Measurements from ENCODE around the gene KCNQ1OT1. TPM values are rescaled to one million over a fixed set of nuclear protein-coding genes. Genes with fewer than 3 reads are reported as not detected.

KCNQ1OT1 gene
- total and polyA plus RNA-seq, 8 donors: under 0.01 to 15.1 (median 2.3) TPM

DNA sequence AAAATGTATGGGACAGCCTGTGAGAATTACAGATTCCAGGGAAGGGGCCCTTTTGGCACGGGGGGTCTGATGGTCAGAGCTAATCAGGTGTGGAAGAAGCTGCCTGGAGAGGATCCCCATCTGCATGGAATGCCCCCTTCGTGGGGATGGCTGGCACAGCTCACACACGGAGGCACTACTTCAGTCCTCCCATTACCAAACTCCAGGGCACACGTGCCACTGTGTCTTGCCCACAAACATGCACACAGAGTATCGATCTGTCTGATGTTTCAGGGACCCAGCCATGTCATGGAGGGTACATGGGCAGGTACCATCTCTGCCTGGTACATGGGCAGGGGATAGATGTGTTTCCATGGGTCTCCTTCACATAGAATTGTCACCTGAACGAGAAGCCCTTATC lies 14.7 kb downstream of the KCNQ1OT1 start:
- WGBS, 5 donors: 73 to 84% (median 80%) methylated on average over 6 of the region's 6 CpGs

DNA sequence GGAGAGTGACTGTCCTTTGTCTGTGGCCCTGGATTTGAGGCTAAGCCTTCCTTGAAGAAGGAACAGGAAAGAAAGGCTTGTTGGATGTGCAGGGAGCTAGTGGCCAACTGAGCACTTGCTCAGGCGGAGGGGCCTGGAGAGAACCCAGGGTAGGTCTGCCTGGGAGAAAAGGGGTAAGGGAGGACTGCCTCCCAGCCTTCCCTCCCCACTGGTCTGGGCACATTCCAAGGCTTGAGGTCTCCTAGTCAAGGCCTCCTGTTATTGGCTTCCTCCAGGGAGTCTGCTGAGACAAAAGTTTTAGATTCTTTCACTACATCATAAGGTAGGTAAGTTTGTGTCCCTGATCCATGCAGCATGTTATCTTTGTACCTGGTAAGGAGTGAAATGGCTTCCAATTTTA lies 15.2 kb downstream of the KCNQ1OT1 start:
- 94 to 100% (median 97%) methylated on average over 1 of the region's 1 CpG for WGBS, 5 donors
- intact Hi-C loops (cut with DNase I; ENCODE audit: low total_unique reads): no loop called here
- DNase-seq: no peak
- TF ChIP-seq, protein P1, sequence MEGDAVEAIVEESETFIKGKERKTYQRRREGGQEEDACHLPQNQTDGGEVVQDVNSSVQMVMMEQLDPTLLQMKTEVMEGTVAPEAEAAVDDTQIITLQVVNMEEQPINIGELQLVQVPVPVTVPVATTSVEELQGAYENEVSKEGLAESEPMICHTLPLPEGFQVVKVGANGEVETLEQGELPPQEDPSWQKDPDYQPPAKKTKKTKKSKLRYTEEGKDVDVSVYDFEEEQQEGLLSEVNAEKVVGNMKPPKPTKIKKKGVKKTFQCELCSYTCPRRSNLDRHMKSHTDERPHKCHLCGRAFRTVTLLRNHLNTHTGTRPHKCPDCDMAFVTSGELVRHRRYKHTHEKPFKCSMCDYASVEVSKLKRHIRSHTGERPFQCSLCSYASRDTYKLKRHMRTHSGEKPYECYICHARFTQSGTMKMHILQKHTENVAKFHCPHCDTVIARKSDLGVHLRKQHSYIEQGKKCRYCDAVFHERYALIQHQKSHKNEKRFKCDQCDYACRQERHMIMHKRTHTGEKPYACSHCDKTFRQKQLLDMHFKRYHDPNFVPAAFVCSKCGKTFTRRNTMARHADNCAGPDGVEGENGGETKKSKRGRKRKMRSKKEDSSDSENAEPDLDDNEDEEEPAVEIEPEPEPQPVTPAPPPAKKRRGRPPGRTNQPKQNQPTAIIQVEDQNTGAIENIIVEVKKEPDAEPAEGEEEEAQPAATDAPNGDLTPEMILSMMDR (IDR thresholded peaks at IDR 0.05): no peak
- TF ChIP-seq POLR2A (IDR thresholded peaks at IDR 0.05) (no peak), POLR2AphosphoS5 (IDR thresholded peaks at IDR 0.05) (no peak), EP300 (IDR thresholded peaks at IDR 0.05) (no peak)
- Histone ChIP-seq H3K27me3 (no peaks in the 10 kb centered on the region), H3K27ac (no peak overlapping the region), H3K36me3 (peaks cover 0 to 15% (median 10%) of the 10 kb centered on the region in 4 donors), H3K4me1 (peaks cover 12 to 54% (median 43%) of the 10 kb centered on the region in 4 donors), H3K4me3 (no peak overlapping the region), H3K9me3 (no peaks in the 10 kb centered on the region)

More for the DNA sequence above, 14.7 kb downstream of the KCNQ1OT1 start:
- peaks cover 12 to 58% (median 47%) of the 10 kb centered on the region in 4 donors for H3K4me1 ChIP-seq
- H3K4me3 ChIP-seq: no peak overlapping the region
- no peak for DNase-seq
- no peaks in the 10 kb centered on the region for H3K27me3 ChIP-seq
- H3K9me3 ChIP-seq: no peaks in the 10 kb centered on the region
- peaks cover 0 to 15% (median 10%) of the 10 kb centered on the region in 4 donors for H3K36me3 ChIP-seq
- no peak for TF ChIP-seq POLR2A (IDR thresholded peaks at IDR 0.05)
- no peak for TF ChIP-seq EP300 (IDR thresholded peaks at IDR 0.05)
- TF ChIP-seq, protein P1 (IDR thresholded peaks at IDR 0.05): no peak
- no peak for TF ChIP-seq POLR2AphosphoS5 (IDR thresholded peaks at IDR 0.05)
- intact Hi-C loops (cut with DNase I; ENCODE audit: low total_unique reads): no loop called here
- H3K27ac ChIP-seq: no peak overlapping the region

- intact Hi-C loops (cut with DNase I; ENCODE audit: low total_unique reads): no loop called here
- 42 to 66% (median 64%) methylated on average over 4 of the region's 4 CpGs for WGBS, 5 donors
- no peak overlapping the region for H3K27ac ChIP-seq
- DNase-seq: no peak
- no peaks in the 10 kb centered on the region for H3K9me3 ChIP-seq
- H3K27me3 ChIP-seq: no peaks in the 10 kb centered on the region
- peaks cover 12 to 47% (median 36%) of the 10 kb centered on the region in 4 donors for H3K4me1 ChIP-seq
- H3K36me3 ChIP-seq: peaks cover 0 to 15% (median 10%) of the 10 kb centered on the region in 4 donors
- TF ChIP-seq, protein P1 (IDR thresholded peaks at IDR 0.05): no peak
- no peak for TF ChIP-seq POLR2A (IDR thresholded peaks at IDR 0.05)
- TF ChIP-seq EP300 (IDR thresholded peaks at IDR 0.05): no peak
- no peak for TF ChIP-seq POLR2AphosphoS5 (IDR thresholded peaks at IDR 0.05)
- H3K4me3 ChIP-seq: no peak overlapping the region
Observed at GRCh38 chr11:2683806-2684205, 16.0 kb downstream of the KCNQ1OT1 start.

DNA sequence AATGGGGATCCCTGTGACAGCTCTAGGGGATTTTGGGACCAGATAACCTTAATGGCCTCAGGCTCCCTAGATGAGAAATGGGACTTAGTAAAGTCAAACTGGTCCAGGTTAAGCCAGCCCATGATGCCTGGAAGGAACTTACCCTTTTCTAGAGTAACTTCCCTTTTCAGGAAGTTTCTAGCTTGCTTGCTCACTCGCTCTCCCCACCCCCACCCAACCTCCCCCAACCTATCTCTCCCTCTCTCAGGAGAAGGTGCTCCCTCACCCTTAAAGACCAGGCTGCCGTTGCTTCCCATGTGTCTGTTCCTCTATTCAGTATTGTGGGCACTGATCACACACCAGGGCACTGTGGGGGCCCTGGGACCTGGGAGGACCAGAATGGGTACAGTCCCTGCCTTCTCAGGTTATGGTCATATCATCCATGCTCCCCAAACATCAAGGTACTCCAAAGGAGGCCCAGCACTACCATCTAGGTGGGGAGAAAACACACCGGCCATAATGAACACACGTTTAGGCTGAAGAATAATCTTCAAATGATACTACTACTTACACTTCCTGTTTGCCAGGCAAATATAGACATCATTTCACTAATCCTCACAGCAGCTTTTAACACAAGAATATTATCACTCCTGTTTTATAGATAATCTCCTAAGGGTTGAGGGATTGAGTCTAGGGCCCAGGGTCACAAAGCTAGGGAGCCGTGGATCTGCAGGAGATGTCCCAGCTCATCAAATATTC lies 18.2 kb downstream of the KCNQ1OT1 start:
- no peaks in the 10 kb centered on the region for H3K27me3 ChIP-seq
- DNase-seq: no peak
- H3K4me3 ChIP-seq: no peak overlapping the region
- no peak overlapping the region for H3K27ac ChIP-seq
- no peak for TF ChIP-seq POLR2A (IDR thresholded peaks at IDR 0.05)
- no peak for TF ChIP-seq POLR2AphosphoS5 (IDR thresholded peaks at IDR 0.05)
- TF ChIP-seq, protein P1 (IDR thresholded peaks at IDR 0.05): no peak
- TF ChIP-seq EP300 (IDR thresholded peaks at IDR 0.05): no peak
- H3K36me3 ChIP-seq: peaks cover 0 to 15% (median 10%) of the 10 kb centered on the region in 4 donors
- intact Hi-C loops (cut with DNase I; ENCODE audit: low total_unique reads): no loop called here
- 59 to 72% (median 67%) methylated on average over 5 of the region's 5 CpGs for WGBS, 5 donors
- peaks cover 6 to 36% (median 24%) of the 10 kb centered on the region in 4 donors for H3K4me1 ChIP-seq
- H3K9me3 ChIP-seq: no peaks in the 10 kb centered on the region
